Activated B cell treated with CpG ODN at 0.5 μM for 24 hours (primary cell): ENCODE results near the gene PRKAG2. TPM values are rescaled to one million over a fixed set of nuclear protein-coding genes. Genes with fewer than 3 reads are reported as not detected.

Source experiments
- ATAC-seq: fragments of 200-7000 bp; cut with Tn5 transposase; one replicate; pipeline ENCODE4 v1.10.0; 2021; ENCODE audit warnings: low read depth, mild to moderate bottlenecking, moderate library complexity
- CTCF ChIA-PET: fragments of 350-600 bp; sonication (Branson Sonifier 250); formaldehyde crosslinking; loops from one replicate; lab custom pipeline; 2021; ENCODE audit warnings: antibody characterized with exemption; lab: Charles Lee
- POLR2A ChIA-PET: fragments of 350-600 bp; sonication (Branson Sonifier 250); formaldehyde crosslinking; loops from one replicate; lab custom pipeline; 2021; ENCODE audit warnings: antibody characterized with exemption; lab: Charles Lee
- DNase-seq: peaks from one replicate; pipeline ENCODE4 v3.0.0; 2022
- H3K27ac Mint-ChIP-seq: one replicate; pipeline ENCODE4 v1.8.0; 2020; ENCODE audit warnings: mixed read lengths
- H3K27me3 Mint-ChIP-seq: one replicate; pipeline ENCODE4 v1.8.0; 2021; ENCODE audit warnings: mixed read lengths
- H3K36me3 Mint-ChIP-seq: one replicate; pipeline ENCODE4 v1.8.0; 2021; ENCODE audit warnings: low read depth, mixed read lengths
- H3K4me1 Mint-ChIP-seq: one replicate; pipeline ENCODE4 v1.8.0; 2021; ENCODE audit warnings: mixed read lengths
- H3K4me3 Mint-ChIP-seq: one replicate; pipeline ENCODE4 v1.8.0; 2020; ENCODE audit warnings: mild to moderate bottlenecking, mixed read lengths
- H3K9me3 Mint-ChIP-seq: one replicate; pipeline ENCODE4 v1.8.0; 2020; ENCODE audit warnings: mixed read lengths
- intact Hi-C: fragments of 100-400 bp; cut with micrococcal nuclease; formaldehyde crosslinking; loops from one replicate; pipeline ENCODE4 v1.15.1; 2024
- total RNA-seq: library from RNA; stranded (reverse); gene quantifications from 2 replicates; pipeline ENCODE4 v1.2.3, GENCODE V29; 2022
- TF ChIP-seq, protein P1 (sequence below): fragments of 200-600 bp; IDR thresholded peaks from one replicate; pipeline ENCODE4 v1.8.0; 2022; ENCODE audit warnings: antibody characterized with exemption, mild to moderate bottlenecking

The PRKAG2 gene
- total RNA-seq, 1 donor from 2014 or later: 19.7 TPM

DNA sequence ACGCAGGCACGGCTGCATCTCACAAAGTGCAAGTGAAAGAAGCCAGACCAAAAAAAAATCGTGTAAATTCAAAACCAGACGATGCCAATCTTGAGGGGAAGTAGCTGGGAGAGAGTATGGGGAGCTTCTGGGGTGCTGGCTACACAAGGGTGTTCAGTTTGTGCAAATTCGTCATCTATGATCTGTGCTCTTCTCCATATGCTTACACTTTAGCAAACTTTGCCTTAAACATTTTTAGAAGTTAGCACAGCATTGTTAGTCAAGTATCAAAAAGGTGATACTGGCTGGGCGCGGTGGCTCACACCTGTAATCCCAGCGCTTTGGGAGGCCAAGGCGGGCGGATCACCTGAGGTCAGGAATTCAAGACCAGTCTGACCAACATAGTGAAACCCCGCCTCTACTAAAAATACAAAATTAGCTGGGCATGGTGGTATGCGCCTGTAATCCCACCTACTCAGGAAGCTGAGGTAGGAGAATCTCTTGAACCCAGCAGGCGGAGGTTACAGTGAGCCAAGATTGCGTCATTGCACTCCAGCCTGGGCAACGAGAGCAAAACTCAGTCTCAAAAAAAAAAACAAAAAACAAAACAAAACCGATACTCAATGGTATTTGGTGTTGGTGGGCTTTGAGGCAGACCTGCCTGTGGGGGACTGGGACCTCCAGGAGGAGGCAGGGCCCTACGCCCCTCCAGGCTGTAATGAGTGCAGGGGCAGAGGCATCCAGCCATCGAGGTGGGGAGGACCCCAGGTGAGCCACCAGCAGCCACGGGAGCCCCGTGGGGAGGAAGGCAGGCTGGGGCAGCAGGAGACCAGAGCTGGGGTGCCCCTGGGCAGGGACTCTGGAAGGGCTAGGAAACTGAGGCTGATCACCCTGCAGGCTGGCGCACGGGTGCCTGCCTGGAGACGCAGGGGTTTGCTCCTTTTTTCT lies 150.0 kb downstream of the PRKAG2 start:
- CTCF ChIA-PET: no interaction called here
- Mint-ChIP-seq H3K36me3 (no peaks in the 10 kb centered on the region), H3K27me3 (no peaks in the 10 kb centered on the region), H3K4me3 (no peak overlapping the region), H3K27ac (no peak overlapping the region), H3K4me1 (peaks cover 37% of the 10 kb centered on the region), H3K9me3 (no peaks in the 10 kb centered on the region)
- intact Hi-C loops: loop anchor here (1.0 to 5.0 kb wide), 4 partner anchors 32 to 256 kb away; partner anchors contain the start of gene PRKAG2
- POLR2A ChIA-PET: interaction anchor here (0.9 to 1.0 kb wide), 2 partner anchors 95 kb away, joined by 3 to 4 read pairs; no protein-coding TSS in a partner anchor
- TF ChIP-seq, protein P1, sequence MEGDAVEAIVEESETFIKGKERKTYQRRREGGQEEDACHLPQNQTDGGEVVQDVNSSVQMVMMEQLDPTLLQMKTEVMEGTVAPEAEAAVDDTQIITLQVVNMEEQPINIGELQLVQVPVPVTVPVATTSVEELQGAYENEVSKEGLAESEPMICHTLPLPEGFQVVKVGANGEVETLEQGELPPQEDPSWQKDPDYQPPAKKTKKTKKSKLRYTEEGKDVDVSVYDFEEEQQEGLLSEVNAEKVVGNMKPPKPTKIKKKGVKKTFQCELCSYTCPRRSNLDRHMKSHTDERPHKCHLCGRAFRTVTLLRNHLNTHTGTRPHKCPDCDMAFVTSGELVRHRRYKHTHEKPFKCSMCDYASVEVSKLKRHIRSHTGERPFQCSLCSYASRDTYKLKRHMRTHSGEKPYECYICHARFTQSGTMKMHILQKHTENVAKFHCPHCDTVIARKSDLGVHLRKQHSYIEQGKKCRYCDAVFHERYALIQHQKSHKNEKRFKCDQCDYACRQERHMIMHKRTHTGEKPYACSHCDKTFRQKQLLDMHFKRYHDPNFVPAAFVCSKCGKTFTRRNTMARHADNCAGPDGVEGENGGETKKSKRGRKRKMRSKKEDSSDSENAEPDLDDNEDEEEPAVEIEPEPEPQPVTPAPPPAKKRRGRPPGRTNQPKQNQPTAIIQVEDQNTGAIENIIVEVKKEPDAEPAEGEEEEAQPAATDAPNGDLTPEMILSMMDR: no peak
- no peak for DNase-seq
- no peak for ATAC-seq

DNA sequence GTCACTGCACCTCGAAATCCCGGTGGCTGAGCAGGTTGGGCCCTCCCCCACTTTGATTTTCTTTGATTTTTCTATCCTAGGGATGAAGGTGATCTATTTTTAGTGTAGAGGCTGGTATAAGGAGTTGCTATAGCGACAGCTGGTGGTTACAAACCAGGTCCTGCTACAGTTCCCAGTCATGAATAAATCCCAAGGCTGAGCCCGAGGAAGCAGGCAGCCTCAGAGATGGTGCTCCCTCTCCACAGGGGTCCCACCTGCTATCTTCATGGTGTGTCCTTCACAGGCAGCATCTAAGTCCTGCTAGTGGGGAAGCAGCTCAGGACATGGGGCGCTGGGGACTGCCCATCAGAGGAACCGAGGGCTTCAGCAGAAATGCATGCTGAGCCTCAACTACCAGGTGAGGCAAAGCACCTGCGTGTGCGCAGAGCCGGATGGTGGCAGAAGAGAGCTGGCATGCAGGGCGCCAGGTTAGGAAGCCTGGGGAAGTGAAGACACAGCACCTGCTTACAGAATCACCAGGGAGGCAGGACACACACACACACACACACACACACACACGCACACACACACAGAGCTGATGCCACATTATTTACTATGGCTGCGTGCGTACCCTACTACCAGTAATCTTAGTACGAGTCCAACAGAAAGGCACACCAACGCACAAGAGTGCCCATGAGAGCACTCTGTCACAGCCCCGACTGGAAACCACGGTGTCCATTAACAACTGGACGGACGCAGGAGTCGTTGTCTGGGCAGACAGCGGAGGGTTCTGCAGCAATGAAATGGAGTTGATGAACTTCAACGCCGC lies 150.9 kb downstream of the PRKAG2 start:
- no peaks in the 10 kb centered on the region for H3K9me3 Mint-ChIP-seq
- ATAC-seq (no peak), DNase-seq (no peak)
- TF ChIP-seq, protein P1: no peak
- intact Hi-C loops: loop anchor here (2.0 to 5.0 kb wide), 3 partner anchors 33 to 151 kb away; partner anchors contain the start of gene PRKAG2
- ChIA-PET POLR2A (interaction anchor here (0.9 kb wide), 1 partner anchor 94 kb away, joined by 3 read pairs; no protein-coding TSS in a partner anchor), CTCF (interaction anchor here (1.2 kb wide), 1 partner anchor 33 kb away, joined by 5 read pairs; no protein-coding TSS in a partner anchor)
- H3K27ac Mint-ChIP-seq: no peak overlapping the region
- peak overlapping the region; percentile 28 for H3K4me3 Mint-ChIP-seq
- H3K27me3 Mint-ChIP-seq: no peaks in the 10 kb centered on the region
- H3K4me1 Mint-ChIP-seq: peaks cover 37% of the 10 kb centered on the region
- no peaks in the 10 kb centered on the region for H3K36me3 Mint-ChIP-seq

DNA sequence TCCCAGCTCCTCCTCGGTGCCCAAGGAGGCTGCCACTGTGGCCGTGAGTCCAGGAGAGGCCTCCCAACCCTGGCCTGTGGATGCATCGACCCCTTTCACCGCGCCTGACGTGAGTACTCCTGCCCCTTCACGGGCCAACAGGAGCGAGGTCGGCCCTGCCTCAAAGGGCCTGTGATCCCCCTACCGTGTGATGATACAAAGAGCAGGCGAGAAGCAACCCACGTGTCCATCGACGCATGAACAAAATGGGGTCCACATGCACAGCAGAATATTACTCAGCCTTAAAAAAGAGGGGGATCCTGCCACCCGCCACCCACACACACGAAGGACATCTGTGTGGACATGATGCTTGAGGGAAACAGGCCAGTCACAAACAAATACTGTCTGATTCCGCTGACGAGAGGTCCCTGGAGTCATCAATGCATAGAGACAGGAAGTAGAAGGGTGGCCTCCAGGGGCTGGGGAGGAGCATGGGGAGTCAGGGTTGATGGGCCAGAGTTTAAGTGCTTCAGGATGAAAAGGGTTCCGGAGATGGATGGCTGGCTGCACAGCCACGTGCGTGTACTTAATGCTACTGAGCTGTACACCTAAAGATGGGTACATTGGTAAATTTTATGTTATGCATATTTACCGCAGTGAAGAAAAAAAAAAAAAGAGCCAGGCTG lies 151.9 kb downstream of the PRKAG2 start:
- intact Hi-C loops: loop anchor here (5.0 kb wide), 1 partner anchor 152 kb away; the partner anchor contains the start of gene PRKAG2
- ChIA-PET POLR2A (no interaction called here), CTCF (interaction anchor here (1.2 kb wide), 1 partner anchor 34 kb away, joined by 5 read pairs; no protein-coding TSS in a partner anchor)
- TF ChIP-seq, protein P1: no peak
- Mint-ChIP-seq H3K36me3 (no peaks in the 10 kb centered on the region), H3K9me3 (no peaks in the 10 kb centered on the region), H3K27ac (no peak overlapping the region), H3K27me3 (no peaks in the 10 kb centered on the region), H3K4me1 (peaks cover 37% of the 10 kb centered on the region), H3K4me3 (peak overlapping the region; percentile 13)
- DNase-seq (no peak), ATAC-seq (peak; percentile 54)

DNA sequence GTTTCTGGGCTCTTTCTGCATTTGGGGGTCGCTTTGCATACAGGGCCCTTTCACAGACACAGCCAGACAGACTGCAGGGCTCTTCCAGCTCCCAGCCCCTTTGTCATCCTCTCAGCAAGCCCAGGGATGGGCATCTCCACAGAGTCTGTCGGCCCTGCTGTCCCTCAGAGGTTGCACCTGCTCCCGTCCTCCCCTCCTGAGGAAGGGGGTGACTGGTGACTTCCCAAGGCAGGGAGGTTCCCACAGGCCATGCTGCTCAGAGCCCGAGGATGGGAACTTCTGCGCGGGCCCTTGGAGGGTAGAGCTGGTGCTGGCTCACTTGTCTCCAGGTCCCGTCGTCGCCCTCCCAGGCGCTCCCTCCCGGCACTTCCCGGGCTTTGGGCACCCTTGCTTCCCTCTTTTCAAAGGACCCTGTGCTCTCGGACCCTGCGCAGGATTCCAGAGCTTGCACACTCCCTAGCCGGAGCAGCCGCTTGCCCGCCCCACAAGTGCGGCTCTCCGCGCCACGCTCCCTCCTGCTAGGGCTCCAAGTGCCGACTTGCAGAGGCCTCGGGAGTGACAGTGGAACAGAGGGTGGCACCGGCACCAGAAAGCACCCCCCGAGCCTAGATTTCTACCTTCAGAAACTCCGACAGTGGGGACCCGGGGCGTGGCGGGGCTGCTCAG lies 152.5 kb downstream of the PRKAG2 start:
- no peak overlapping the region for H3K27ac Mint-ChIP-seq
- ChIA-PET POLR2A (no interaction called here), CTCF (no interaction called here)
- TF ChIP-seq, protein P1: no peak
- ATAC-seq: no peak
- intact Hi-C loops: no loop called here
- H3K36me3 Mint-ChIP-seq: peaks cover 1% of the 10 kb centered on the region
- no peak overlapping the region for H3K4me3 Mint-ChIP-seq
- H3K27me3 Mint-ChIP-seq: no peaks in the 10 kb centered on the region
- no peak for DNase-seq
- no peaks in the 10 kb centered on the region for H3K9me3 Mint-ChIP-seq
- peaks cover 37% of the 10 kb centered on the region for H3K4me1 Mint-ChIP-seq
